ENCODE data around the gene RALGDS.

DNA sequence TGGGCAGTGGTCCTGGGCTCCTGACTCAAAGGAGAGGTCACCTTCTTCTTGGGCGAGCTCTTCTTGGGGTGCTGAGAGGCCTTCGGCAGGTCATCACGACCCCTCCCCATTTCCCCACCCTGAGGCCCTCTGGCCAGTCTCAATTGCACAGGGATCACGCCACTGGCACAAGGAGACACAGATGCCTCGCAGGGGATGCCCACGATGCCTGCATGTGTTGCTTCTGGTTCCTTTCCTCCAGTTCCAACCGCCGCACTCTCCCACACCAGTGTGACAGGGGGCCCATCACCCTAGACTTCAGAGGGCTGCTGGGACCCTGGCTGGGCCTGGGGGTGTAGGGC is 57.9 kb downstream of the RALGDS start:
- TF ChIP-seq, protein P1, sequence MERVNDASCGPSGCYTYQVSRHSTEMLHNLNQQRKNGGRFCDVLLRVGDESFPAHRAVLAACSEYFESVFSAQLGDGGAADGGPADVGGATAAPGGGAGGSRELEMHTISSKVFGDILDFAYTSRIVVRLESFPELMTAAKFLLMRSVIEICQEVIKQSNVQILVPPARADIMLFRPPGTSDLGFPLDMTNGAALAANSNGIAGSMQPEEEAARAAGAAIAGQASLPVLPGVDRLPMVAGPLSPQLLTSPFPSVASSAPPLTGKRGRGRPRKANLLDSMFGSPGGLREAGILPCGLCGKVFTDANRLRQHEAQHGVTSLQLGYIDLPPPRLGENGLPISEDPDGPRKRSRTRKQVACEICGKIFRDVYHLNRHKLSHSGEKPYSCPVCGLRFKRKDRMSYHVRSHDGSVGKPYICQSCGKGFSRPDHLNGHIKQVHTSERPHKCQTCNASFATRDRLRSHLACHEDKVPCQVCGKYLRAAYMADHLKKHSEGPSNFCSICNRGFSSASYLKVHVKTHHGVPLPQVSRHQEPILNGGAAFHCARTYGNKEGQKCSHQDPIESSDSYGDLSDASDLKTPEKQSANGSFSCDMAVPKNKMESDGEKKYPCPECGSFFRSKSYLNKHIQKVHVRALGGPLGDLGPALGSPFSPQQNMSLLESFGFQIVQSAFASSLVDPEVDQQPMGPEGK (tag by site-specific recombination; IDR thresholded peaks at IDR 0.05) = no peak
- TF ChIP-seq ZNF701 (tag by site-specific recombination; IDR thresholded peaks at IDR 0.05) (no peak), ZNF843 (tag by site-specific recombination; IDR thresholded peaks at IDR 0.05) (no peak), ZNF530 (tag by site-specific recombination; IDR thresholded peaks at IDR 0.05; ENCODE audit: low read depth) (no peak), ZNF596 (tag by site-specific recombination; IDR thresholded peaks at IDR 0.05) (no peak), OSR2 (tag by site-specific recombination; IDR thresholded peaks at IDR 0.05) (no peak)
- TF ChIP-seq, protein P2, sequence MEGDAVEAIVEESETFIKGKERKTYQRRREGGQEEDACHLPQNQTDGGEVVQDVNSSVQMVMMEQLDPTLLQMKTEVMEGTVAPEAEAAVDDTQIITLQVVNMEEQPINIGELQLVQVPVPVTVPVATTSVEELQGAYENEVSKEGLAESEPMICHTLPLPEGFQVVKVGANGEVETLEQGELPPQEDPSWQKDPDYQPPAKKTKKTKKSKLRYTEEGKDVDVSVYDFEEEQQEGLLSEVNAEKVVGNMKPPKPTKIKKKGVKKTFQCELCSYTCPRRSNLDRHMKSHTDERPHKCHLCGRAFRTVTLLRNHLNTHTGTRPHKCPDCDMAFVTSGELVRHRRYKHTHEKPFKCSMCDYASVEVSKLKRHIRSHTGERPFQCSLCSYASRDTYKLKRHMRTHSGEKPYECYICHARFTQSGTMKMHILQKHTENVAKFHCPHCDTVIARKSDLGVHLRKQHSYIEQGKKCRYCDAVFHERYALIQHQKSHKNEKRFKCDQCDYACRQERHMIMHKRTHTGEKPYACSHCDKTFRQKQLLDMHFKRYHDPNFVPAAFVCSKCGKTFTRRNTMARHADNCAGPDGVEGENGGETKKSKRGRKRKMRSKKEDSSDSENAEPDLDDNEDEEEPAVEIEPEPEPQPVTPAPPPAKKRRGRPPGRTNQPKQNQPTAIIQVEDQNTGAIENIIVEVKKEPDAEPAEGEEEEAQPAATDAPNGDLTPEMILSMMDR (tag by site-specific recombination; IDR thresholded peaks at IDR 0.05) = no peak
- TF ChIP-seq, protein P3, sequence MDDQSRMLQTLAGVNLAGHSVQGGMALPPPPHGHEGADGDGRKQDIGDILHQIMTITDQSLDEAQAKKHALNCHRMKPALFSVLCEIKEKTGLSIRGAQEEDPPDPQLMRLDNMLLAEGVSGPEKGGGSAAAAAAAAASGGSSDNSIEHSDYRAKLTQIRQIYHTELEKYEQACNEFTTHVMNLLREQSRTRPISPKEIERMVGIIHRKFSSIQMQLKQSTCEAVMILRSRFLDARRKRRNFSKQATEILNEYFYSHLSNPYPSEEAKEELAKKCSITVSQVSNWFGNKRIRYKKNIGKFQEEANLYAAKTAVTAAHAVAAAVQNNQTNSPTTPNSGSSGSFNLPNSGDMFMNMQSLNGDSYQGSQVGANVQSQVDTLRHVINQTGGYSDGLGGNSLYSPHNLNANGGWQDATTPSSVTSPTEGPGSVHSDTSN (CRISPR knock-in tag; IDR thresholded peaks at IDR 0.05) = no peak
